ENCODE data around the gene TSPOAP1.
A peak's percentile ranks its signal among the peaks of the same experiment; 100 is the strongest.

- TF ChIP-seq NPAS2 (CRISPR knock-in tag; IDR thresholded peaks at IDR 0.05; ENCODE audit: borderline replicate concordance) (no peak), CTCF (IDR thresholded peaks at IDR 0.05) (peak; percentile 4; the same call in 1 of the 3 replicates), ZNF302 (CRISPR knock-in tag; IDR thresholded peaks at IDR 0.05) (no peak), FOSB (CRISPR knock-in tag; IDR thresholded peaks at IDR 0.05) (no peak), NFE2L2 (conservative IDR thresholded peaks at IDR 0.05; ENCODE audit: low read length) (no peak), SMC3 (IDR thresholded peaks at IDR 0.05) (peak; percentile 72)
These were observed 23.4 kb upstream of the TSPOAP1 start, which contains the start of gene SUPT4H1 for GRCh38 chr17:58351831-58352595.
